Raji (cell line): Measurements from ENCODE around the gene PROS1.

Source experiments
- POLR2A ChIP-seq: IDR thresholded peaks from 2 replicates; pipeline ENCODE4 v1.6.1; 2011; ENCODE audit warnings: low read depth, low read length, control low read depth; ENCODE audit not compliant: insufficient read depth

Gene PROS1

GRCh38 chr3:93973131-93974126 lies at the start of gene PROS1:
PROS1 (minus strand) TSS chr3:93973896; CDS start chr3:93973749, 147 bp downstream.
- TF ChIP-seq POLR2A = no peak

- TF ChIP-seq POLR2A = no peak
Measured at GRCh38 chr3:94020293-94020692, 46.6 kb upstream of the PROS1 start.

GRCh38 chr3:94019659-94020058 lies 46.0 kb upstream of the PROS1 start:
- no peak for TF ChIP-seq POLR2A

DNA sequence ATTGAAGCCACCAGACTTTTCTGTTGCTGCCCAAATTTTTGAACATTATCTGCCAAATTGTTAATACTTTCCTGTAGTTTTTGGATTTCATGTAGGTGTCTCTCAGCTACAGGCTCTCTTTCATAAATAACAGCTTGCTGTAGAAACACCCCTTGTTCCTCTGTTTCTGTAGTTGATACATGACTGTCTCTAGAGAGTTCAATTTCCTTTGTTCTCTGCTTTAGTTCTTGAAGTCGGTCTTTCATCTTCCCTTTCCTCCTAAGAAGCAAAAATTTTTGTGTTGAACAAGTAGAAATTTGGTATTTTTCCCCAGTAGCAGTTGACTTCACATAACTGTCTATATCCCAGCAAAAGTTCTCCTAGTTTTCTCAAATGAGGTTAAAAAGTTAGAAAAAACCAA lies 41.3 kb upstream of the PROS1 start:
- no peak for TF ChIP-seq POLR2A

- TF ChIP-seq POLR2A = no peak
Measured at GRCh38 chr3:94012185-94012584, 38.5 kb upstream of the PROS1 start.

- no peak for TF ChIP-seq POLR2A
Measured at GRCh38 chr3:94011233-94011711, 37.6 kb upstream of the PROS1 start.

- TF ChIP-seq POLR2A = no peak
Measured at GRCh38 chr3:94009608-94010007, 35.9 kb upstream of the PROS1 start.

GRCh38 chr3:94008253-94008652 lies 34.6 kb upstream of the PROS1 start:
- TF ChIP-seq POLR2A = no peak

DNA sequence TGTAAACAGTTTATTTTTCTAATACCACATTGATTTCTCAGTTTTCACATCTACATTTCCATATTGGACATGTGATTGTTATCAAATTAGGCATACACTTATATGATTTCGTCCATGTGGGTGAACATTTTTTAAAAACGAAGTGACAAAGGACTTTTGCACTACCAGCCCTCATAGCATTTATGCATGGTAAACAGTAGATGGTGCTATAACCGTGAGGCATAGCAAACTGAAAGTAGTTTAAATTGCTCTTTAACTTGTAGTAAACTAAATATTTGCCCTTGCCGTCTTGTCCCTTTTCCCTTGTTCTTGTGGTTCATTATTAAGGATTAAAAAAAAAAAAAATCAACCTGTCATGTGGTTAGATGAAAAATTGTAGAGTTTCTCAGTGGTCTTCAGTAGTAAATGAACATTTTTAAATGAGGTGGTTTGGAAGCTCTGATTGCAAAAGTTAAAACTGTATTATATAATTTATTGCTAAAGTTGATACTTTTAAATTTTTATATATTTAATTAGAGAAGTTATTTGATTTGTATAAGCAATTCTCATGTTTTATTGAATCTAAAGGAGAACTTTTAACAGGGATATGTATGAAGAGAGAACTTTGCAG lies 30.7 kb upstream of the PROS1 start:
- no peak for TF ChIP-seq POLR2A

DNA sequence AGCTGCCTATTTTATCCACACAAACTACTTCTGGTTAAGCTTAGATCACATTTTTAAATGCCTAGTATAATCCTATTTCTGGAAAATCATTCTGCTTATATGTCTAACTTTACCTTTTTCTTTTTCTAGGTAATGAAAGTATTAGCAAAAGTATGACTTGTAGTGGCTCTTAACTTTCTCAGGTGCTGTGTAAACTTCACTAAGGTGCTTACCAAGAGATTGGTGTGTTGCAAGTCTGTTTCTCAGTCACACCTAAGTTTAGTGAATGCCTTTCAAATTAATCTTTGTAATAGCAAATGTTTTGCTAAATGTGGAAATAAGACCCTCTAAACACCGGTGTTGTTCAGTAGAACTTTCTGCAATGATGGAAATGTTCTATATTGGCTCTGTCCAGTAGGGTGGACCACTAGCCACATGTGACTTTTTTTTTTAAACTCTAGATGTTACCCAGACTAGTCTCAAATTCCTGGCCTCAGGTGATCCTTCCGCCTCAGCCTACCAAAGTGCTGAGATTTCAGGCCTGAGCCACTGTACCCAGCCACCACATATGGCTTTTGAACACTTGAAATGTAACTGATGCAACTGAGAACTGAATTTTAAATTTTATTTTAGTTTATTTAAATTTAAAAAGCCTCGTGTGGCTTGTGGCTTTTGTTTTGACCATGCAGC lies 28.3 kb upstream of the PROS1 start:
- no peak for TF ChIP-seq POLR2A

GRCh38 chr3:94001191-94001590 lies 27.5 kb upstream of the PROS1 start:
- TF ChIP-seq POLR2A = no peak

DNA sequence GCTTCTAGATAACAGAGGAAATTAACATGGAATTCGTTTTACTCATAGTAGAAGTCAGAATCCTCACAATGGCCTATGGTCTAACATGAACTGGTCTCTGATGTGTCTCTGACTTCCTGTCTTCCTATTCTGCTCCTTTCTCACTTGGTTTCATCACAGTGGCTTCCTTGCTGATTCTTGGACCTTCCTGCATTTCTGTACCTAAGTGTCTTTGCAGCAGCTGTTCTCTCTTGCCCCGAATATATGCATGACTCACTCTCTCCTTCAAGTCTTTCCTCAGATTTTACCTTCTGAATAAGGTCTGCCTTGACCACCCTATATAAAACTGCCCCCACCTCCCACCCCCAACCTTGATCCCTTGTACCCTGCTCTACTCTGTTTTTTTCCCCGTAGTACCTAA lies 20.4 kb upstream of the PROS1 start:
- no peak for TF ChIP-seq POLR2A

DNA sequence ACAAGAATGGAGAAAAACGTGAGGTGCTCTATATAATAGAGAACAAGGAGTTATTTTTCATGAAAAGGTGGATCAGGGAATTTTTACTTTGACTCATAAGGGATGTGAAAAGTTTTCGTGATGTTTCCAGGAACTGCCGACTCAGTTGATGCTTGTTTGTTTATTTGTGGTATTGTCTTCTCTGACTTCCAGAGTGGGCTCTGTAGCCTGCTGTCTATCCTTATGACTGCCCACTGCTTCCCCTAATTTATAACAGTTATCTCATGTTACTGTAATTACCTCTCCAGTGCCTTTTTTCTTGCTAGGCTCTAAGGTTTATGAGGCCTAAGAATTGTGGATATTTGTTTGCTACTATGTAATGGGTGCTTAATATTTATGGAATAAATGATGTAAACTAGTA lies 18.5 kb upstream of the PROS1 start:
- TF ChIP-seq POLR2A = no peak

GRCh38 chr3:93991631-93992030 lies 17.9 kb upstream of the PROS1 start:
- TF ChIP-seq POLR2A = no peak

- no peak for TF ChIP-seq POLR2A
Measured at GRCh38 chr3:93989241-93989640, 15.5 kb upstream of the PROS1 start.
